Measurements from ENCODE around the gene LDLRAD4.
A peak's percentile ranks its signal among the peaks of the same experiment; 100 is the strongest.

The LDLRAD4 gene

GRCh38 chr18:13366962-13367892 is 148.7 kb downstream of the LDLRAD4 start:
- no peak for DNase-seq (ENCODE audit: low read depth in 1 of 2, low spot score in 1 of 2)

DNA sequence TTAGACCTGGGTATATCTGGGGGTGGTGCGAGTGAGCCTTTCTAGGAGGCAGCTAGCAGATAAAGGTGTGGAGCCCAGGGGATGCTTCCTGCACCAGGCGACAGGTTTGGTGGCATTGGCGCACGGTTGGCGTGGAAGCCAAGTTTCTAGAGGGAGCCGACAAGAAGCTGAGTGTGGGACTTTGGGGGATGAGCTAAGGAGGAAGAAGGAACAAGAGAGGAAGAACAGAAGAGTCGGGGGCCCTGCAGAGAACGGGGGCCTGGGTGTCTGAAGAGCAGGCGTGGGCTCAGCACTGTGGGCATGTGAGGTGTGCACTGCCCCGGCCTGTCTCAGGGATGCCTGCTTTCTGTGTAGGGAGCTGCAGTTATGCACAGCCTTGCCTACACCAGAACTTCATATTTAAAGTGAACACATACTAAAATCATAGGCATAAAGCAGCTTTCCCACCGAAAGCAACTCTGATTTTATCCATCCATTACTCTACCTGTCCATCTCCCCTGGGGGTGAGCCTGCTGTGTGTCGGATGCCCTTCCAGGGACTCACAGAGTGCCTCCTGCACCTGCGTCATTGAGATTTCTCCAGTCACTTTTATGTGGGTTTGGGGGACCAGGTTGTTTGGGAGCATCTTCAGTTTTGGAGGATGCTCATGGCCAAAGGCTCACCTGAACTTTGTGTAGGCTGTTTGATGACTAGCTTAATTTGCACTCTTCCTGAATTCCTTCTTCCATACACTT is 149.7 kb downstream of the LDLRAD4 start:
- no peak for DNase-seq (ENCODE audit: low read depth in 1 of 2, low spot score in 1 of 2)

- no peak for DNase-seq (ENCODE audit: low read depth in 1 of 2, low spot score in 1 of 2)
These were observed 150.8 kb downstream of the LDLRAD4 start for GRCh38 chr18:13369353-13369752.

DNA sequence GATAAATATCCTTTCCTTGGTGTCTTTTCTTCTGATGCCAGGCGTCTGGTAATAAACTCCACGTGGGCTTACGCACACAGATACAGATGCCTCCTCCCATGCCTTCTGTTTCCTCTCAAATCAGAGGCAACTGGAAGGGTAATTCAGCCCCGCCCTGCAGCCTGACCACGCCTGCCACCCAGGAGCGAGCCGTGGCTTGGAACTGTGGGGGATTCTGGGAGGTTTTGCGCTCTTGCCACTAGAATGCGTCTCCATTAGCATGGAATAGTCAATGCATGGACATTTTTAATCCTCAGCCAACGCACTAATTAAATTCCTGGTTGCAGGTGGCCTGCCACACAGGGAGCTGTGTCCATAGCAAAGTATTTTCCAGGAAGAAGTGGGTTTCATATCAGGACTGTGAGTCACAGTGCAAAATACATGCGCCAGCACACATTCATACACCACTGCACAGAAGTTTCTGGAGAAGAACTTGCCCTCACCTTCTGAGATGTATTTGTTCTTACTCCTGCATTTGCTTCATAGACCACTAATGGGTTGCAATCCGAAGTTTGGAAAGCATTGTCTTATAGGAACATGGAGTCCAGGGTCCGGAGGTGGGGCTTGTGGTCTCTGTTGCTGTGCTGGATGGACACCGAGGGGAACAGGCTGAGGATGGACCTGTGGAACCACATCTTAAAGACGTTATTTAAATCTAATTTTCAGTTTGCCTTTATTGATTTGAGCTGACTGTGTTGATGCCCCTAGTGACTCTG is 151.4 kb downstream of the LDLRAD4 start:
- no peak for DNase-seq (ENCODE audit: low read depth in 1 of 2, low spot score in 1 of 2)

DNA sequence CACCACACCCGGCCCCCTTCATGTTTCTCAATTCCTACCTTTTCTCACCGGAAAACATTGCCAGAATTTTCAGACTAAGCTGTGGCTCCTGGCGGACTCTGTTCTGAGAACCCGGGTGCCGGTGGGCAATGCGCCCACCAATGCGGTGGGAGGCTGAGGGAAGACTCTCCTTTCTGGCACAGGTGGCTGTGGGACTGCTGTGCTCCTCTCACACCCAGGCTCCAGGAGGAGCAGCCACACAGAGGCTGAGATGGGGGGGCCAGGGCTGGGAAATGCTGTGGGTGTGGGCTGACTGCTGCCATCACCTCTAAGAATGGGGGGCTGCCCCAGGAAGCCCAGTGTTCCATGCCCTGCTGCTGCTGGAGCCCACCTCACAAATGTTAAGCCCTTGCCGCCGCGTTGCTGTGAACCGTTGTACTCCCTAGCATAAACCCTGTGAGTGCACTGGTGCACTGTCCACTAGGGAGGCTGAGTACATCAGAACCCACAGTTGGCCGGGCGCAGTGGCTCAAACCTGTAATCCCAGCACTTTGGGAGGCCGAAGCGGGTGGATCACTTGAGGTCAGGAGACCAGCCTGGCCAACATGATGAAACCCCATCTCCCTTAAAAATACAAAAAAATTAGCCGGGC is 152.6 kb downstream of the LDLRAD4 start:
- no peak for DNase-seq (ENCODE audit: low read depth in 1 of 2, low spot score in 1 of 2)

DNA sequence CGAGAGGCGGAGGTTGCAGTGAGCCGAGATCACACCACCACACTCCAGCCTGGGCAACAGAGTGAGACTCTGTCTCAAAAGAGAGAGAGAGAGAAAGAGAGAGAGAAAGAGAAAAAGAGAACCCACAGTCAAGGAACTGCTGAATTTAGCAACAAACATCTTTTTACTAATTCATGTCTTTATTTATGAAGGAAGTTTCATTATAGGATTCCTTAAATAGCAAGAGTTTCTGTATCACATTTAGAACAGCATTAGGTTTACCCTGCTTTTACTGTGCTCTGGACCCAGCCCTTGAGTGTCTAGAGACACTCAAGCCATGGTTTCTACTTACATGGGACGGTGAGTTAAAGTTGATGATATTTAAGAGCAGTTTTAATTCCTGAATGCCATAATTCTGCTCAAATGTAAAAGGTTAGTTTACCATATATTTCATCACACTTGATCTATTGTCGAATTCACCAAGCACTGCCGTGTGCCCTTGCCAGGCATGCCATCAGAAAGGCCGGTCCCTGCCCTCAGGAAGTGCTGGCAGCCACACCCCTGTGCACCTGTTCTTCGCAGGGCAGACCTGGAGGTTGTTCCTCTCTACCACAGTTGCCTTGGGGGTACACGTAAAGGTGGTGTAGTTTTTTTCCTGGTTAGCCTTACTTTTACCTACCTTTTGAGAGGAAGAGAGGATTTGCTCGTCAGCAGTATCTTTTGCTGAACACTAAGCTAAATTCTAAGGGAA is 153.3 kb downstream of the LDLRAD4 start:
- DNase-seq (ENCODE audit: low read depth in 1 of 2, low spot score in 1 of 2), result no peak

GRCh38 chr18:13372531-13372951 is 154.0 kb downstream of the LDLRAD4 start:
- DNase-seq (ENCODE audit: low read depth in 1 of 2, low spot score in 1 of 2), result no peak

DNA sequence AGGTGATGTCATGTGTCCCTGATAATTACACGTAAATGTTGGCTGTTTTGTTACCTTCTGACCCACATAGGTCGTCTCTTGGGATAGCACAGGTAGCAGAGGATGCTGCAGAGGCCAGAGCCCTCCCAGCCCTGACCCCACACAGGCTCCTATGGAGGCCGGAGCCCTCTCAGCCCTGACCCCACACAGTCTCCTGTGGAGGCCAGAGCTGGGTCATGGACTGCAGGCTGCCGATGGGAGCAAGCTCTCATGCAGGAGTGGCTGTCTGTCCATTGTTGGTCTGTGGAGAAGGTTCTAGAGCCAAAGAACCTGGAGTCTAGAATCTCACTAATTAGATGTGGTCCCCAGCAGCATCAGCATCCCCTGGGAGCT is 155.5 kb downstream of the LDLRAD4 start:
- no peak for DNase-seq (ENCODE audit: low read depth in 1 of 2, low spot score in 1 of 2)

GRCh38 chr18:13374468-13375301 is 156.1 kb downstream of the LDLRAD4 start:
- DNase-seq (ENCODE audit: low read depth in 1 of 2, low spot score in 1 of 2), result no peak

GRCh38 chr18:13375302-13376255 is 157.0 kb downstream of the LDLRAD4 start:
- DNase-seq (ENCODE audit: low read depth in 1 of 2, low spot score in 1 of 2), result peak; percentile 48 to 57

DNA sequence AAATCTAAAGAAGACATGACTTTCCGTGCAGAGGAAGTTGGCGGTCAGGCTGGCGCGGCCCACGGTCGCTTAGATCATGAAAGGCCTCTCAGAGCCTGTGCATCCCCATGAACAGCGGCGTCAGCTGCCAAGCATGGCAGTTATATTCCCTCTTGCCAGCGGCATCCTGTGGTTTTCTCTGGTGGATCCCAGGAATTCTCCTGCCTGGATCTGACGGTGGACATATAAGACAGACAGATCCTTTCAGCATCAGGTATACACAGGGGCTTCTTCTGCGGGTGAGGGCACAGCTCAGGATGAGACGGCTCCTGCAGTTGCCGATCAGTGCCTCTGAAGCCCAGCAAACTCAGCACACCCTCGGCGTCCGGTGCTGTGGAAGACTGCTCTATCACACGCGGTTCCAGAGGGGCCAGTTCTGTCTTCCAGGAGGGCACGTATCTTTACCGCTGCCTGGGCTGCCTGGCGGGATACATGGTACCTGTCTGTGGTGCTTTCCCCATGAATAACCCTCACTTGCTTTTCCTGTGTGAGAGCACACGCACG is 157.8 kb downstream of the LDLRAD4 start:
- DNase-seq (ENCODE audit: low read depth in 1 of 2, low spot score in 1 of 2), result peak in 1 of 2 donors; percentile 40

DNA sequence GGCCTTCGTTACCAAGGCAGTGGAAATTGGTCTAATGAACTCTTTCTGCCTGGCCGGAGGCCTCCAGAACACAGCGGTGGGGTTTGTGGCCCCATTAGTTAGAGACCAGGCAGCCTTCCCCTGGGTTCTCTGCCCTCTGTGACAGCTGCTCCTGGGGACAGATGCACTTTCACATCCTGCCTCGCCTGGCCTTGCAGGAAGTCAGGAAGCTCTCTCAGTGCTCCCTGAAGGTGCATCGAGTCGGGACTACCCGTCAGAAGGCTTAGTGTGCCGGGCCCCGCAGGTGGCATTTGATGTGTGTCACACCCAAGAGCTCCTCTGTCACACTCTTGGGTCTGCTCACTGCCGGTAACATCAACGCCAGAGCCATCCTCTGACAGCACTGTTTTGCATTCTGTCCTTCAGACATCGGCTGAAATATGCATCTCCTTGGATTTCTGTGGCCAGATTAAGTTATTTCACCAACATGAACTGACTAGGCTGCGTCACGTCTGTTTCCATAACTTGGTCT is 158.3 kb downstream of the LDLRAD4 start:
- peak; percentile 42 to 47 for DNase-seq (ENCODE audit: low read depth in 1 of 2, low spot score in 1 of 2)

- no peak for DNase-seq (ENCODE audit: low read depth in 1 of 2, low spot score in 1 of 2)
These were observed 158.9 kb downstream of the LDLRAD4 start for GRCh38 chr18:13377496-13377895.

DNA sequence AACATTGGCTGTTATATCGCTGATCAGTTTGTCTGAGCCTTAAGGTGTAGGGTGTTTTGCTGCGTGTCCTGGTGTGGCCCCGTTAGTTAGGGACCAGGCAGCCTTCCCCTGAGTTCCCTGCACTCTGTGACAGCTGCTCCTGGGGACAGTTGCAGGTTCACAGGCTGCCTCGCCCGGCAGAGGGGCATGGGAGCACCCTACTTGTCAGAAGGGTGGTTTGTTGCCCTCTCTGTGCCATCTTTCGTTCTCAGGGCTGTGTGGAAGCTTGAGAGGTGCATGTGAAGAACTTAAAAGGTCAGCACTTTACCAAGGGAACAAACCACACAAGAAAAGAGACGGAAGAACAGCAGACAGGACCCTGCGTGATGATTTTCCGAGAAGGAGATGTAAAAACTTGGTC is 159.6 kb downstream of the LDLRAD4 start:
- DNase-seq (ENCODE audit: low read depth in 1 of 2, low spot score in 1 of 2), result no peak

- DNase-seq (ENCODE audit: low read depth in 1 of 2, low spot score in 1 of 2), result no peak
These were observed 160.7 kb downstream of the LDLRAD4 start for GRCh38 chr18:13379062-13379865.

DNA sequence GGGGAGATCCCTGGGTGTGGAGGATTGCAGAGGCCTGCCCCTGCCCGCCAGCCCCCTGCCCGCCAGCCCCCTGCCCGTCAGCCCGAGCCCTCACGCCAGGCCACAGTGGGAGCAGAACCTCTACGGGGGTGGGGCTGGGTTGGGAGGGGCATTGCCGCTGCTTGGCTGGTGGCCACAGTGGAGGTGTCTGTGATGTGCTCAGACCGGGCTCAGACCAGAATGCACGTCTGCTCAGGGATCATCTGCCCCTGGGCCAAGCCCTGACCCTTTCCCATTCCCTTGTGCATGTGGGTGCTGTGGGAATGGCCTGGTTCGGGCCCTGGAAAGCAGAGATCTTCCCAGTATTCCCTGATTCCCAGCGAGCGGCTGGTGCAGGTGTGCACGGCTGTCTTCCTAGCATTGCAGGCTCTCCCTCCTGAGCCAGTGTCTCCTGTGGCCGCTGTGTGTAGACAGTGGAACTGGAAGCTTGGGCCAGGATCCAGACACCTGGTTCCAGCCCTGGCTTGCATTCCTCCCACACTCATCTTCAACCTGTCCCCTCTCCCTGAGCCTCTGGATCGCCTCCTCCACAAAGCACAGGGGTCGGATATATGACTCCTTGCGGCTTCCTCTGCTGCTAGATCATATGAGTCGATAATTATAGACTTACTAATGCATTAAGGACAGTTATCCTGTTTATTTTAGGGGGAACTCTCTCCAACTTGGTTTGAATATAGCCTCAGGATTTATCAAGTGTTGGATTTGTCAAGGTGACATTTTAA is 161.6 kb downstream of the LDLRAD4 start:
- DNase-seq (ENCODE audit: low read depth in 1 of 2, low spot score in 1 of 2), result no peak
